DMS53 treated with DMSO at 0.1 percent for 48 hours (cell line): ENCODE measurements around the gene SYNE4.
A peak's percentile ranks its signal among the peaks of the same experiment; 100 is the strongest.
"Not testable (repeated sequence)": the region's sequence is repeated elsewhere in the genome, so short reads cannot be mapped to it uniquely, and the experiment has no call there.

Source experiments
- DNase-seq: peaks from one replicate; lab custom pipeline; 2025; ENCODE audit not compliant: unreplicated experiment; lab: John Stamatoyannopoulos, UW

Gene SYNE4

GRCh38 chr19:35990771-35991730 lies 17.6 kb downstream of the SYNE4 start:
- DNase-seq: no peak

- DNase-seq: no peak
Observed at GRCh38 chr19:35990156-35990555, 18.5 kb downstream of the SYNE4 start.

GRCh38 chr19:35988824-35989223 lies 19.8 kb downstream of the SYNE4 start:
- DNase-seq: no peak

- no peak for DNase-seq
Observed at GRCh38 chr19:35987571-35987896, 21.1 kb downstream of the SYNE4 start.

- DNase-seq: peak; percentile 51
Observed at GRCh38 chr19:35986664-35987570, 21.7 kb downstream of the SYNE4 start.

- DNase-seq: no peak
Observed at GRCh38 chr19:35986111-35986510, 22.5 kb downstream of the SYNE4 start.

- no peak for DNase-seq
Observed at GRCh38 chr19:35983177-35983576, 25.4 kb downstream of the SYNE4 start.

GRCh38 chr19:35980997-35981396 lies 27.6 kb downstream of the SYNE4 start:
- not testable (repeated sequence) for DNase-seq

GRCh38 chr19:35978832-35979365 lies 29.7 kb downstream of the SYNE4 start:
- no peak for DNase-seq

- no peak for DNase-seq
Observed at GRCh38 chr19:35978271-35978670, 30.3 kb downstream of the SYNE4 start.

GRCh38 chr19:35977446-35978222 lies 31.0 kb downstream of the SYNE4 start:
- DNase-seq: no peak

GRCh38 chr19:35975608-35976214 lies 32.9 kb downstream of the SYNE4 start:
- DNase-seq: no peak

- no peak for DNase-seq
Observed at GRCh38 chr19:35973487-35973886, 35.1 kb downstream of the SYNE4 start.

GRCh38 chr19:35966771-35967170 lies 41.8 kb downstream of the SYNE4 start:
- DNase-seq: no peak

- no peak for DNase-seq
Observed at GRCh38 chr19:35963514-35963913, 45.1 kb downstream of the SYNE4 start.

GRCh38 chr19:35960432-35960972 lies 48.1 kb downstream of the SYNE4 start:
- no peak for DNase-seq

GRCh38 chr19:35959968-35960320 lies 48.7 kb downstream of the SYNE4 start:
- no peak for DNase-seq

GRCh38 chr19:35959040-35959967 lies 49.3 kb downstream of the SYNE4 start:
- DNase-seq: no peak

GRCh38 chr19:35958660-35959039 lies 50.0 kb downstream of the SYNE4 start:
- DNase-seq: no peak
